CD4-positive, alpha-beta T cell treated with Interleukin-1 beta for 1 hour (primary cell): ENCODE data around the gene SDSL.
A peak's percentile ranks its signal among the peaks of the same experiment; 100 is the strongest.

Experiments used
- DNase-seq, 2 donors: peaks; one replicate each; pipeline ENCODE4 v3.0.0-alpha.2; 2020 to 2022

SDSL gene

DNA sequence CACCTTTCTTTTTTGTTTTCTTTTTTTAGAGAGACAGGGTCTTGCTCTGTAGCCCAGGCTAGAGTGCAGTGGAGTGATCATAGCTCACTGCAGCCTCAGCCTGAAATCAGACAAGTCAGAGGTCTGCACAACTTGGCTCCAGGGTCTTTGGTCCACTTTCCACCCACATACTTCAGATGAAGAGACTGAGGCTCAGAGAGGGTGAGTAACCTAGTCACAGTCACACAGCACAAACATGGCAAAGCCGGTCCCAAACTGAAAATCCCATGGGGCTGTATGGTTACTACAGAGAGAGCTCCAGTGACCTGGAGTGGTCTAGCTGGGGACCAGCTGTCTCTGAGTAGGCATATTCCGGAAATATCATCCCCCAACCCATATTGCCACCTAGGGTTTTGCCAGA is 30.3 kb downstream of the SDSL start:
- no peak for DNase-seq

GRCh38 chr12:113453330-113453729 is 31.1 kb downstream of the SDSL start:
- no peak for DNase-seq

DNA sequence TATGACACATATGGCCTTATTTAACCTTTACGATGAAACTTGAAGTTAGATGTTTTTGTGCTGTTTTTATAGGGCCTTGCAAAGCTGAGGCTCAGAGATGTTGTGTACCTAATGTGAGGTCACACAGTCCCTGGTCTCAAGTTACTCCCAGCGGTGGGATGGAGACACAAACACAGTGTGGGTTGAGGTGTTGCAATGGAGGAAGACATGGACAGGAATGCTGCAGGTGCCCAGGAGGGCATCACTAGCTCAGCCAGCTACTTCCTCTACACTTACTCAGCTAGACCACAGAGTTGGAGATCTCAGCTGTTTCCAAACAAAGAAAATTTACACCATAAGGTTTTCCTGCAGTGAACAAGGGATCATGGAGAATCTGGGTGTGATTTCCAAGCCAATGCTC is 34.0 kb downstream of the SDSL start:
- no peak for DNase-seq

GRCh38 chr12:113456761-113457160 is 34.6 kb downstream of the SDSL start:
- no peak for DNase-seq

DNA sequence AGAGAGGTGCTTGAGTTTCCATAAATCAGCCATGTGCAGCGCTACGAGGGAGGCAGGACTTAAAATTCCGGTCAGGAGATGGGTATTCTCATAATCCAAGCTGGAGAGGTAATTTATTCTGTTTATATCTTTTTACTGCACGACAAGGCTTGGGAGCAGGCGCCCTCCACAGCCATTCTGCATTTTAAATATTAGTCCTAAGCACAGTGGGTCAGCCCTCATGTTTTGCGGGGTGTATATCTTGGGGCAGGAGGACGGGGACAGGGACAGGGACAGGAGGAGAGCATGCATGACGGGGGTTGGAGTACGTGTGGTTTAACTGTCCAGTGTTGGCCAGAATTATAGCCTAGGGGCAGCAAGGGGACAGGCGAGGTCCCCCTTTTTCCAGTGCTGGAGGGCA is 35.0 kb downstream of the SDSL start:
- no peak for DNase-seq

GRCh38 chr12:113457710-113458109 is 35.5 kb downstream of the SDSL start:
- DNase-seq, result no peak

DNA sequence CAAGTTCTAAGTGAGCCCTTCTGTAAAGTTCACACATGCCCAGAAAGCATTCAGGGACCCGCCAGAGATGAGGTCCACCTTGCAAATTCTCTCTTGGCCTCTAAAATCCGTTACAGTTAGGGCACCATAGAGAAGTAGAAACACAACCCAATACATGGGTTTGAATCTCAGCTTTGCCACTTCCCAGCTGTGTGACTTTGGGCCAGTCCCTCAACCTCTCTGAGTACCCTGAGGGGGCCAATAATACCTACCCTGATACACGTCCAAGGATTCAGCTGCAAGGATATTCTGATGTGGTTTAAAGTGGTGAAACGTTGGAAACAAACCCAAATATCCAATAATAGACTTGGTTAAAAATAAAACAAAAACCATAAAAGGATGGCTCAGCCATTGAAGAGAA is 37.8 kb downstream of the SDSL start:
- no peak for DNase-seq

GRCh38 chr12:113461666-113462065 is 39.5 kb downstream of the SDSL start:
- no peak for DNase-seq

GRCh38 chr12:113462117-113462774 is 40.1 kb downstream of the SDSL start:
- DNase-seq, result peak; percentile 59

DNA sequence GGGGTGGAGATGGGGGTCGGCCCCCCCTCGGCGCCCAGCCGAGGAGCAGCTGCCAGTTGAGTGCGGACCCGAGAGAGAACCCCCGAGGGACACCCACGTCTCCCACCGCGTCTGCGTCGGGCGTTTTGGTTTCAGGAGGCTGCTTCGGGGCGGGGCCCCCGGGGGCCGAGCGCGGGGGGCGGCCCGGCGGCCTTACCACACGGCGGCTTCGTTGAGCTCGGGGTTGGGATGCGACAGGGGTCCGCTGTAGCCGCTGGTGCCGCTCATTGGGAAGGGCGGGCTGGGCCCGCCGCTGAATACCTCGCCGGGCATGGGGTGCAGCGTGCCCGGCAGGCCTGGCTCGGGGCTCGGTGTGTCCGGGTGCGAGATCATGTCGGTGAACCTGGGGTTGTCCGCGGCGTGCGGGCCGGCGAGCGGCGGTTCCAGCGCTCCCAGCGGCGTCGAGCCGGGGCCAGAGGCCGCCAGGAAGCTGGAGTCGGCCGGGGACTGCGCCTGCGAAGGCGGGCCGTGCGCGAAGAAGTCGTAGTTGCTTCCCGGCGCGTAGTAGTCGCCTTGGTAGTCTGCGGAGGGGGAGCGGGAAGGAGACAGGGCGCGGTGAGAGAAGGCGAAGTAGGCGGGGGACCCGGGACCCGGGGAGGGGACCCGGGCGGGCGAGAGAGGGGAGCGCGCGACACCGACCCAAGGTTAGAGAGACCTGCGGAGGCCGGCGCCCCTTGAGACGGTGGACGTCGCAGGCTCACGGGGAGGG is 41.0 kb downstream of the SDSL start:
- DNase-seq, result no peak

GRCh38 chr12:113463746-113464451 is 41.7 kb downstream of the SDSL start:
- no peak for DNase-seq

DNA sequence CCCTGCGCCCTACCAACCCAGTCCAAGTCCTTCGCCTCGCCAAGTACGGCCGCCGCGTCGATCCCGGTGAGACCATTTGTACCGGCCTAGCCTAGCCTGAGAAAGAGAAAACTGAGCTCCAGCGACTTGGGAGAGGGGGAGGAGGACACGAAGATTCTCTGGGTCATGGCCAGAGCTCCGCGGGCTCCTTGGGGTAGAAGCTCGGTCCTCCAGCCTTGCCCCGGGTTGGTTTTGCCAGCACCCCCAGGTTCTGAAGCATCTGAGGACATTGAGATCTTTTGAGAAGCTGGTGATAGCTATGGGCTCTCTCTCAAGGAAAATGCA is 42.2 kb downstream of the SDSL start:
- DNase-seq, result no peak

GRCh38 chr12:113464852-113465719 is 42.9 kb downstream of the SDSL start:
- DNase-seq, result no peak

DNA sequence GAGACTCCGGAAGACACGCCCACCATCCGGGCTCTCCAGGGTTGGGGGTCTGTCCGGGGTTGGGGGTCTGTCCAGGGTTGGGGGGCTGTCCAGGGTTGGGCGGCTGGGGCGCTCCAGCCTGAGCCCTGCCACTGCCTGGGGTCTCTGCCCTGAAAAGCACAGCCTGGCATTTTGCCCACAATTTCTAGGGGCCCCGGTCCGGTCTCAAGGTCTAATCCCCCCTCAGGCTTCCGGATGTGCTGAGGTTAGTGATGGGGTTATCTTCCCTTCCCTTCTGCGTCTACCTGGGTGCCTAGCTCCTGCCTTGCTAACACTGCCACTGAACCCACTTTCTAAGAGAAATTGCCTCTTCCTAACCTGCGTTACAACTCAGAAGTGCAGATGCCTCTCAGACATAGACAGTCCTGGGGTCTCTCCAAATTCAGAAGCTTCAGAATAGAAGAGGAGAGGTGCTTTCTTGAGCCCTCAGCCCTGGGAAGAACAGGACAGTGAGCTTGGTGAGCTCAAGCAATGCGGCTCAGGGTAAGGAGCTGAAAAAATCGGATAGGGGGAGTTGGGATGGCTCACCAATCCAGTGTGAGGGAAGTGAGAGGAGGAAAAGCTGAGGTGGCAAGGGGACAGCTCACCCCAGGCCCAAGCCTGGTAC is 43.8 kb downstream of the SDSL start:
- DNase-seq, result no peak

DNA sequence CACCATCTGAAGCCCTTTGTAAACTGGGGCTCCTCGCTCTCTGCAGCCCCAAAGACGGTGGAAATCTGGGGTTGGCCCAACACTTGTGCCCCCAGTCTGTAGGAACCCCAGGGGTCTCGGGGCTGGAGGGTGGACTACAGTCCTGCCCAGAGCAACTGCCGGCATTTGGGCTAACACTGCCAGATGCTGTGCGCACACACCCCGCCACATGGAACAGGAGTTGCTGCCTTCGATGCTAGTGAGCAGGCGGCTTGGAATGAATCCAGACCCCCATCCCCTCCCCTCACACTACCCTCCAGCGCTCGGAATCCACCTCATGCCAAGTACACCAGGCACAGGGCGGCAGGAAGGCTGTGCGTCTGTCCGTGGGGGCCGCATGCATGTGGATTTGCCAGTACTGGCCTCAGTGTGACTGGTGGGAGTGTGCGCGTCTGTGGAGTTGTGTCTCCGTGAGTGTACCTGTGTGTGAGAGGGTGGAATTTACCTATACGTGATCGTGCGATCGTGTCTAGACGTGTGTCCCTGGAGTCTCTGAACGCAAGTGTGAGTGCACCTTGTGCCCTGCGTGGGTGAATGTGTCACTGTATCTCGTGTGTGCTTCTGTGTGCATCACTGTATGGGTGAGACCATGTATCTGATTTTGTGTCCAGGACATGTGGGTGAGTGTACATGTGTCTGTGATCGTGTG is 44.4 kb downstream of the SDSL start:
- no peak for DNase-seq

DNA sequence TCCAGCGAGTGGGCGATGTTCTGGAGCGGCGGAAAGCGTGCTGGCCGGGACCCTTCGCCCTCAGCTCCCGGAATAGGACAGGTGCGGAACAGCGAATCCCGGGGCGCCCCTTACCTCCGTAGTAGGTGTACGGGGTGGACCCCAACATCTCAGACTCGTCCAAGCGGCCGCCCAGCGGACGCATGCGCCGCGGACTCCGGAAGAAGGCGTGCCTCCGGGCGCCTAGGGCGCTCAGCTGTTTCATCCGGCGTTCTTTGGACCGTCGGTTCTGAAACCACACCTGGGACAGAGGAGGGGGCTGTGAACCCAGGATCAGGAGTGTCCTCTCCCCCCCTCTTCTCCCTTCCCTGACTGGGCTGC is 44.9 kb downstream of the SDSL start:
- no peak for DNase-seq

GRCh38 chr12:113467502-113468364 is 45.6 kb downstream of the SDSL start:
- no peak for DNase-seq

GRCh38 chr12:113468365-113469223 is 46.4 kb downstream of the SDSL start:
- no peak for DNase-seq

- no peak for DNase-seq
Measured at GRCh38 chr12:113469224-113469948, 47.2 kb downstream of the SDSL start.
